ENCODE results near the gene COLGALT1.

DNA sequence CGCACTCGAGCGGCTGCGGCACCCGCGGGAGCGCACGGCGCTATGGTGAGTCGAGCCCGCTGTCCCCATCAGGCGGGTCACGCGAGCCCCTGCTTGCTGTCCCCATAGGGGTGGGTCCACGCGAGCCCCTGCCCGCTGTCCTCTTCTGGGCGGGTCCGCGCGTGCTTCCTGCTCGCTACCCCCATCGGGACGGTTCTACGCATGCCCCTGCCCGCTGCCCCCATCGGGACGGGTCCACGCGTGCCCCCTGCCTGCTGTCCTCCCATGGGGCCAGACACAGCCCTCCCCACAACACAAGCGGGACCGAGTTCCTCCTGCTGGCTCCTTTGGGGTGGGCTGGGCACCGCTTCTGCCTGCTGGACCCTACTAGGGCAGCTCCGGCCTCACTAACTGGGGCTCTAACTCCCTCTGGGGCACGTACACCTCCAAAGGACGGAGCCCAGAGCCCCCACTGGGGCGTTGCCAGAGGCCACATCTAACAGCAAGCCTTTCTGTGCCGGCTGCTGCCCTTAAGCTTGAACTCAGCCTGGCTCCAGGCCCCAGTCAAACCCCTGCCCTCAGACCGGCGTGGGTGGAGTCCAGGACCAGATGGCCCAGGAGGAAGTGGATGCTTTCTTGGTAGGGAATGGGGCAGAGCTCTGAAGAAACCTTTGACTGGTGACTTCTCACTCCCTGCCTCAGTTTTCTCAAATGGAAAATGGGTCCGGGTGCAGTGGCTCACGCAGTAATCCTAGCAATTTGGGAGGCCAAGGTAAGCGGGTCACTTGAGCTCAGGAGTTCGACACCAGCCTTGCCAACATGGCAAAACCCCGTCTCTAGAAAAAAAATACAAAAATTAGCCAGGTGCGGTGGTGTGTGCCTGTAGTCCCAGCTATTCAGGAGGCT, 722 bp downstream of the COLGALT1 start:
- no peak for TF ChIP-seq POLR2AphosphoS5 (IDR thresholded peaks at IDR 0.05; ENCODE audit: low read depth)
- TF ChIP-seq, protein P1, sequence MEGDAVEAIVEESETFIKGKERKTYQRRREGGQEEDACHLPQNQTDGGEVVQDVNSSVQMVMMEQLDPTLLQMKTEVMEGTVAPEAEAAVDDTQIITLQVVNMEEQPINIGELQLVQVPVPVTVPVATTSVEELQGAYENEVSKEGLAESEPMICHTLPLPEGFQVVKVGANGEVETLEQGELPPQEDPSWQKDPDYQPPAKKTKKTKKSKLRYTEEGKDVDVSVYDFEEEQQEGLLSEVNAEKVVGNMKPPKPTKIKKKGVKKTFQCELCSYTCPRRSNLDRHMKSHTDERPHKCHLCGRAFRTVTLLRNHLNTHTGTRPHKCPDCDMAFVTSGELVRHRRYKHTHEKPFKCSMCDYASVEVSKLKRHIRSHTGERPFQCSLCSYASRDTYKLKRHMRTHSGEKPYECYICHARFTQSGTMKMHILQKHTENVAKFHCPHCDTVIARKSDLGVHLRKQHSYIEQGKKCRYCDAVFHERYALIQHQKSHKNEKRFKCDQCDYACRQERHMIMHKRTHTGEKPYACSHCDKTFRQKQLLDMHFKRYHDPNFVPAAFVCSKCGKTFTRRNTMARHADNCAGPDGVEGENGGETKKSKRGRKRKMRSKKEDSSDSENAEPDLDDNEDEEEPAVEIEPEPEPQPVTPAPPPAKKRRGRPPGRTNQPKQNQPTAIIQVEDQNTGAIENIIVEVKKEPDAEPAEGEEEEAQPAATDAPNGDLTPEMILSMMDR (IDR thresholded peaks at IDR 0.05; ENCODE audit: insufficient read depth, low read length), result no peak
- no peak for TF ChIP-seq REST (IDR thresholded peaks at IDR 0.05; ENCODE audit: insufficient replicate concordance, low read depth)
- peak; percentile 93 for TF ChIP-seq SPI1 (IDR thresholded peaks at IDR 0.05; ENCODE audit: borderline replicate concordance, low read depth)
- TF ChIP-seq GABPA (IDR thresholded peaks at IDR 0.05; ENCODE audit: low read depth), result no peak

Data from HL-60 (cell line).